ENCODE measurements around the gene PGM3.
"Not testable (repeated sequence)": the region's sequence is repeated elsewhere in the genome, so short reads cannot be mapped to it uniquely, and the experiment has no call there.

The PGM3 gene, protein sequence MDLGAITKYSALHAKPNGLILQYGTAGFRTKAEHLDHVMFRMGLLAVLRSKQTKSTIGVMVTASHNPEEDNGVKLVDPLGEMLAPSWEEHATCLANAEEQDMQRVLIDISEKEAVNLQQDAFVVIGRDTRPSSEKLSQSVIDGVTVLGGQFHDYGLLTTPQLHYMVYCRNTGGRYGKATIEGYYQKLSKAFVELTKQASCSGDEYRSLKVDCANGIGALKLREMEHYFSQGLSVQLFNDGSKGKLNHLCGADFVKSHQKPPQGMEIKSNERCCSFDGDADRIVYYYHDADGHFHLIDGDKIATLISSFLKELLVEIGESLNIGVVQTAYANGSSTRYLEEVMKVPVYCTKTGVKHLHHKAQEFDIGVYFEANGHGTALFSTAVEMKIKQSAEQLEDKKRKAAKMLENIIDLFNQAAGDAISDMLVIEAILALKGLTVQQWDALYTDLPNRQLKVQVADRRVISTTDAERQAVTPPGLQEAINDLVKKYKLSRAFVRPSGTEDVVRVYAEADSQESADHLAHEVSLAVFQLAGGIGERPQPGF

DNA sequence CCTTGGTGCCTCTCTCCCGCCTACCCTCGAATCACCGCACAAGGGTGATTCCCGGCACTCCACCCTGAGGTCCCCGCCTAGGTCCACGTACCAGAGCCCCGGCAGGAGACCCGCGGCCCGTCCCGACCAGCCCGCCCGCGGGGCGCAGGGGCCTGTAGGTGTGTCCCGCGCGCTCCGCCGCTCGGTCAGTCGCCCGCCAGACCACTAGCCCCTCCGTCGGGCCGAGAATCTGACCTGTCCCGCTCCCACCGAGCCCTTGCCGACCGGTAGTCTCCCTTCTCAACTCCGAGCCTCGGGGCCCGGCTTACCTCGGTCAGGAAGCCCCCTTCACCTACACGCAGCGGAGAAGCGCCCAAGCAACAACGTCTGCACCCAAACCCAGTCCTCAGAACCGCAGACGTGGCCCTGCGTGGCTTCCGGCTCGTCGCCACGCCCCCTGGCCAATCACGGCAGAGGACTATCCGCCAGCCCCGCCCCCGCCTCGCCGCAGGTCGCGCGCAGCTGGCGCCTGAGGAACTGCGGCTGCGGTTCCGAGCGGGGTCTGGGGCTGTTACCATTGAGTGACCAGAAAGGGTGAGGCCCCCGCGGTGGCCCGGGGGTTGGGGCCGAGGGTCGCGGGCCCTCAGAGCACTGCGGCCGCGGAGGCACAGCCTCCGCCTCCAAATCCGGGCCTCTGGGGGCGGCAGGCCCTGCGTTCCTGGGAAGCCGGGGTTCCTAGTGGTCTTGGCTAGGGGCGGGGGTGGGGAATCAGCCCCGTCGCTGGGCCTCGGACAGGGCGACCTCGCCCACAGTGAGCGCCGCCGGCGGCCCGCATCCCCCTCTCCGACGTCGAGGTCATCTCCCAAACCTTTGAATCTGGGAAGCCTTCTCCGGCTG is at the start of gene PGM3, which contains the start of gene RWDD2A:
Gene PGM3 (minus strand): TSS at position 395 of the 876 bp plus-strand sequence. CDS start 2,253 bp downstream, outside the sequence.
Gene RWDD2A (plus strand): TSS at position 487 of the 876 bp plus-strand sequence. CDS start 1,095 bp downstream, outside the sequence.
- DNase-seq, result peak; percentile 73 to 85 (median 80)

DNA sequence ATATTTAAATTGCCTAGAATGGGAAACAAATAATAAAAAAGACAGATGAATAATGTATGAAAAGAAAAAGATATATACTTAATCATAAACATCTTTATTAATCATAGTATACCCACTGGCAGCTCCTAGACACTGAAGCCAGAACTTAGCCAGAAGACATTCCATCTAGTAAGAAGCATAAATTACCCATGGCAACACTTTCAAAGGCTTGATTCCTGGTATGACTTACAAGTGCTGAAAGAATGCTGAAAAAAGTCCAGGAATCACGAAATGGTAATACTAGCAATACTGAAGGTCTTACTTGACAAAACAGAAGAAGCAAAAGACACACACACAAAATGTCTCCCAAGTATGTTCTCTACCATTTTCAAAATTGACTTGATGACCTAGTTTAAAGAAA is 38.1 kb upstream of the PGM3 start:
- no peak for DNase-seq

DNA sequence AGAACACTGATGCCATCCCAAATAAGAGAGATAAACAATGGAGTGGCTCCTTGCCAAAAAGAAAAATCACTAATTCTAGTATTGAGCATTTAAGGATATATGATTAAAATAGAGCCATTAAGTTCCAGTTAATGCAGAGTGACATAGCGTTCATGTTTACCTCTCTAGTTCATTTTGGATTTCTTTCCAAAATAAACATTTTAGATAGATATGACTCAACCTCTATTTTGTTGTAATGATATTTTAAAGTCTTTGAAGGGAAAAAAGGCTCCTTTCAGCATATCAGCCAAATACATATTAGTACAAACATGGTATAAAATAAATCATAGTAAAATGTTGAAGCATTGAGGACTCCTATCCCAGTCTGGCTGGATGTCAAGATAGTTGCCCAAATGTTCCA is 33.5 kb upstream of the PGM3 start:
- DNase-seq, result no peak

DNA sequence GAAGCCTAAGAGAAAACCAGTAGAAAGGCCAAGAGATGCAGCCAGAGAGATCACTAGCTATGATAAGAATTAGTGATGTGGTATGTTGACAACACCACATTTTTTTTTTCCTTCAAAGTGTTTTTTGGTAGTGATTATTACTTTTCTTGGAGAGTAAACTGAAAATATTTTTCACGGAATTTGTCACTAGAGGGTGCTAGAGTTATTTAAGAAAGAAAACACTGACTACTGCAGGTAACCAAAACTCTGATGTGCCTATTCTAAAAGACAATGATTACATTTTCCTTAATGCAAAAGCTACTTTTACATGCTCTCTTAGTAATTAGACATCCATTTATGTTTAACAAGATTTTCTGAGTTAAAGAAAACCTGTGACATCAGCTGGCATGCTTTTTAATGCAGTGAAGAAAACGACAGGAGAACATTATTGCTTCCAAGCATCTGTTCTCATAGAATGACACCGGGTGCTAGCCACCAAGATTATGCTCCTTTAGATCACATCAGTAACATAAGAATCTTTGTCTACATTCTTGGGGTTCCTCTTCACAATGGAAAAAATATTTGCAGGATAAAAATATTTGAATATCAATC is 28.9 kb upstream of the PGM3 start:
- DNase-seq, result no peak

DNA sequence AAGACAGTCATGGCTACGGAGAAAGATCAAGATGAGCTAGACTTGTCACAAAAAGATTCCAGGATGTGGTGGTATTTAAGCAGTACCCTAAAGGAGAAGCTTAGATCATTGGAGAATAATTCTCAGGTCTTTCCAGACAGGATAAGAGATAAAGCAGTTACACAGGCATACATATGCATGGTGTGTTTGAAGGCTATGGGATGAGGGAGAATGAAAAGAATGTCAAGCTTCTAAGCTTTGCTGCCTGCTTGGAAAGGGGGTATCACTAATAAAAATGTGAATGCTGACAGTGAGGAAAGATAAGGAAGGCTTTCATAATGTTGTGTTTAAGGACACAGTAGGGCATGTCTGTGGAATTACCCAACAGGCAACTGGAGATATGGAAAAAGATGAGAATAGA is 28.2 kb upstream of the PGM3 start:
- no peak for DNase-seq

DNA sequence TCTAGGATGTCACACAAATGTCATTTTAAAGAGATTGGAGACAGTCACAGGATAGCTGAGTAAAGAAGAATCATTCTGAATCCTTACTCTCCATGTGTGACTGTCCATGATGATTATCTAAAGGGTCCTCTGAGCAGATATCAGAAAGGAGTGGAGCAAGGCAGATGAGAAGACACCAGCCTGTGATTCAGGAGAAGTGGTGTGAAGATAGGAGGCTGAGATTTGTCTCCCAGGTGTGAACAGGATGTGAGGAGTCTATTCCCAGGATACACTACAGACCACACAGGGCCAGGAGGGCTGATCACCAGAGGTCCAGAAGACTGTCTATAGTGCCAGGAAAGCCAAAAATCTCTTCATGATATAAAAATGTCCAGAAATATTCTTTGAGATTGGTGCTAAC is 27.1 kb upstream of the PGM3 start:
- DNase-seq, result no peak

DNA sequence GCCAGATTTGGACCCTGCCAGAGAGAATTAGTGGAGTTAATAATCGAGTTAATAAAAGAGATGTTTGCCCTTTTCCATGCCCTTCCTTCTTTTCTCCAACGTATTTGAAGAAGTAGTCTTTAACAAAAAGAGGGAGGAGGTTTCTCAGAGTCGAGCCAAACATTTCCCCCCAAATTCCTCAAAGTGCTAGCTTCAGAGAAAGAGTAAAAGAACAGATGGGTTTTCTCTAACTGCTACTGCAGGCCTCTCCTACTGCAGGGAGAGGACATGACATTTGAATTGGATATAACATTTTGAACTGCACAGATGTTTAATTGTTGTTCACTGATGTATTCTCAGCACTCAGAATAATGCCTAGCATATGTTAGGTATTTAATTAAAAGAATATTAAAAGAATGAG is 25.6 kb upstream of the PGM3 start:
- DNase-seq, result no peak

DNA sequence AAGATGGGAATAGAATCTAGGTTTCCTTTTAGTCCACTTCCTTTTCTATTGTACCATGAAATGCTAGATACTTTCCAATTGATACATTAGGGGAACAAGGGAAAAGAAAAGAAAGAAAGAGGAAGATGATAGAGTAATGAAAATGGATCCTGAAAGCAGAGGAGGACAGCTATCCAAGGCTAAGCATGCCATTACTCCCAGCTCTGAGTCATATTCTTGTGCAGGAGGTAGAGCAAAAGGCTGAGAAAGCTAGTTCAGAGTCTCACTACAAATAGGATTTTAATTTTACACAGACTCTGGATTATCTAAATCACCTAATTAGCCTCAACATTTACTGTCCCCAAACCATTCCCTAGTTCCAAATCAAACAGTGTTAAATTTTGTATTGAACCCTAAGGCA is 23.7 kb upstream of the PGM3 start:
- DNase-seq, result no peak

DNA sequence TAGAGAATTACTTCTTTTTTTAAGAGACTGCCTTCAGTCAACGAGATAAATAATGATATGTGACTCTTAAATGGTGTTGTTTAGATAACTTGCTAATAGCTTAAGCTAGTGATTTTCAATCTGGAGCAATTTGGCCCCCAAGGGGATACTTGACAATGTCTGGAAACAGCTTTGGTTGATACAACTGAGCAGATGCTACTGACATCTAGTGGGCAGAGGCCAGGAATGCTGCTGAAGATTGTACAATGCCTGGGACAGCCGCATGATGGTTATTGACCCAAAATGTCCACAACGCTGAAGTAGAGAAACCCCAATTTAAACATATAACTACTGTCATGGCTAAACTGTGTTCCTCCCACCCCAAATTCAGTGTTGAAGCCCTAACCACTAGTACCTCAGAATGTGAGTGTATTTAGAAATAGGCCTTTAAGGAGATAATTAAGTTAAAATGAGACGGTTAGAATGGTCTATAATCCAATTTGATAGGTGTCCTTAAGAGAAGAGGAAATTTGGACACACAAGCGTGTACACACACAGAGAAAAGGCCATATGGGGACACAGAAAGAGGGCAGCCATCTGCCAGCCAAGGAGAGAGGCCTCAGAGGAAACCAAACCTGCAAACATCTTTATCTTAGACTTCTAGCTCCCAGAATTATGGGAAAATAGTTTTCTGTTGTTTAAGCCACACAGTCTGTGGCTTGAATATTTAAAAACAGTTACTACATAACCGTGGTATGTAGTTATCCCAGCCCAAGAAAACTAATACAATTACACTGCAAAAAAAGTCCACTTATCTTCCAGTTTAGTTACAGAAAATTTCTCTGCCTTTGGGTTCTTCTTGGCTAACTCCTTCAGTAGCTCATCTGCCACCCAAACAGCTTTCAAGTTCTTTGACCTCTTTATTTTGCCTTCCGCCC is 22.3 kb upstream of the PGM3 start:
- peak in 2 of 4 experiments; percentile 4 to 22 for DNase-seq

DNA sequence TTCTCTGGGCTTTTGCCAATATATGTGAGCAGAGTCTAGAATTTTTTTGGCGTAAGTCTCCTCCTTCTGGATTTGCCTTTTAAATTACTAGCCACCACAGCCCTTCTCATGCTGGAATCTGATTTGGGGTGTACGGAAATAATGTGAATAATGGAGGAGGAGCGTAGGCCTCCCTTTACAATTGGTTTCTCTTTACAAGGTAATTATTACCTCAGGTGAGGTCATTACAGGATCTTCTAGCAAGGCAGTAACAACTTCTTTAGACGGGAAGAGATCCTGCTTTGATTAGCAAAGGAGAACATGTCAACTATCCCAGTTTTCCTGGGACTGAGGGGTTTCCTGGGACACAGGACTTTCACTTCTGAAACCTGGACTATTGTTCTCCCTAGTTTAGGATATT is 9.0 kb upstream of the PGM3 start:
- no peak for DNase-seq

DNA sequence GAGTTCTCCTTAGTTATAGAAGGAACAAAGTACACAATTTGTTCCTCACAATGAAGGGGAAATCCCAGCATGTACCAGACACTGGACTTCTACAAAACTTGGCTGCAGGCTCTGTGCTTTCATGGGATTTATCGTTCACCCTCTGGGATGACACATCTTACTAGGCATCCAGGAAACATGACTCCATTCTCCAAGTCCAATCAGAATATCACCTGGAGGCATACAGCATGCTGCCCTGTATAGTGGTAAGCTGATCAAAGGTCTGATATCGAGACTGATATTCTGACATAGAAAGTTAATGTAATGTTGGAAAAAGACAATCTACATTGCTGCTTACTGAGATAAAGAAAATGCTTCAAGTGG is 6.8 kb upstream of the PGM3 start:
- no peak for DNase-seq

DNA sequence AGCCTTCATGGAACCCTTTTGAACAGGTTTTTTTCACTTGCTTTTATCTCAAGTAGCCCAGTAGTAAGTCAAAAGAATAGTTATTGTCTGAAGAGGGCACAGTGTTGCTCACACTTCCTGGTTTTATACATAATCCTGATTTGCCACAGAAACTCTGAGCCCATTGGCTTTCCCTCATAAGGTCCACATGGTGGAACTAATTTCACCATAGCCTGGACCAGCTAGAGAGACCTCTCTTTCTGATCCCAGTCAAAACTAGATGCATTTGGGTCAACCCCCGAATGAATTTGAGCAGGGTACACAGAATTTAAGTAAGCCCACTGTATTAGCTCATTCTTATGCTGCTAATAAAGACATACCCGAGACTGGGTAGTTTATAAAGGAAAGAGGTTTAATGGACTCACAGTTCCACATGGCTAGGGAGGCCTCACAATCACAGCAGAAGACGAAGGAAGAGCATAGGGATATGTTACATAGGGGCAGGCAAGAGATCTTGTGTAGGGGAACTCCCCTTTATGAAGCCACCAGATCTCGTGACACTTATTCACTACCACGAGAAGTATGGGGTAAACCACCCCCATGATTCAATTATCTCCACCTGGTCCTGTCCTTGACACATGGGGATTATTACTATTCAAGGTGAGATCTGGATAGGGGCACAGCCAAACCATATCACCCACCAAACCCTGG is 6.3 kb upstream of the PGM3 start:
- no peak for DNase-seq

DNA sequence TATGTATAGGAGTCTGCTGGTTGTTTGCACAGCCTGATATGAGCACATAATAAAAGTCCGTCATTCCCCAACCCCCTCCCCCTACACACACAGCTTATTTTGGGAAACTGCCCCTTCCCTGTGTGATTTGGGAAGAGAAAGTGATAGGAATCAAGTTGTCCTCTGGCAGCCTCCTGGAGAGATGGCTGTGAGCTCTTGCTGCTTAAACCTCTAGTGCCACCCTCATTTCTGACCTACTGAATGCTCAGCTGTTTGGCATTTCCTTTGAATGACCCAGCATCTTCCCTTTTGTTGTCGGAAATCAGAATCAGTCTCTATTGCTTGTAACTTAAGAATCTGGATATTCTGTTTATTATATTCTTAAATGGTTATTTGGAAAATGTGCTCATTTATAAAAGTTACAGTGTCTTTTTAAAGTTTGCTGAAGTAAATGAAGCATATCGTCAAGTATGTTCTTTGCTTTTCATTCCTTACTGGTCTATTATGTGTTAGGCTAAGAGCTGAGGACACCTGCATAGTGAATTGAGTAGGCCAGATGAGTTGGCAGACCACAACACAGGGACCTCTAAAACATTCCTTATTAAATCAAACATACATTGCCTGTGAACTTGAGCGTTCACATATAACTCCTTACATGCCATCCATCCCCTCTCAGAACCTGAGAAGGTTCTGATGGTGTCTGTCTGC is 5.6 kb upstream of the PGM3 start:
- DNase-seq, result no peak

DNA sequence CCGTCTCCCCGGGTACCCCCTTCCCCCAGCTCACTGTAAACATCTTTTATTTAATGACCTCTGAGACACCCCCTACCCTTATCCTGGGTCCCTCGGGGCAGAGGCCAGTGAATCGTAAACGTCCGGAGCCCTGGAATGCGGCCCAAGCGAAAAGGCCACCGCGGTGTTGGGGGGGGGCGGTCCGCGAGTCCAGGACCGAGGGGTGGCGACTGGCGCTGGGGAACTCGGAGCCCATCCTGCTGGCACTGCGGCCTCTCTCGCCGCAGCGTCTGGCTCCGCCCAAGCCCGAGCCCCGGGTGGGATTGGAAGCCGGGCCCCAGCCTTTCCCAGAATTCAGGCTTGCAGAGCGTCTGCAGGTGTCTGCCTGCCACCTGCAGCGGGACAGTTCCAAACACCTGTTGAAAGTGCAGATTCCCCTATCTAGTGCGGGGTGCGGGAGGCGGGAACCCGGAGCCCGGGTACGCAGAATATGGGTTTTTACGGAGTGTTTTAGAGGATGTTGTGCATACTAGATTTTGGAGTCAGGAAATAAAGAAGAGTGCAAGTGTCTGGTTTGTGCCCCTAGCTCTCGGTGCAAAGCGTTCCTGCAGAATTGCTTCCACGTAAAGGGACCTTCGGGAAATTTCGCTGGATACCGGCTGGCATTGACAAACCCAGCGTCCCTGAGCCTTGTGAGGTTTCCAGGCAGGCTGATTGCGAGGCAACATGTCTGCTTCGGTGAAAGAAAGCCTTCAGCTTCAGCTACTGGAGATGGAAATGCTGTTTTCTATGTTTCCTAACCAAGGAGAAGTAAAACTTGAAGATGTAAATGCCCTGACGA is 892 bp upstream of the PGM3 start:
- no peak for DNase-seq

DNA sequence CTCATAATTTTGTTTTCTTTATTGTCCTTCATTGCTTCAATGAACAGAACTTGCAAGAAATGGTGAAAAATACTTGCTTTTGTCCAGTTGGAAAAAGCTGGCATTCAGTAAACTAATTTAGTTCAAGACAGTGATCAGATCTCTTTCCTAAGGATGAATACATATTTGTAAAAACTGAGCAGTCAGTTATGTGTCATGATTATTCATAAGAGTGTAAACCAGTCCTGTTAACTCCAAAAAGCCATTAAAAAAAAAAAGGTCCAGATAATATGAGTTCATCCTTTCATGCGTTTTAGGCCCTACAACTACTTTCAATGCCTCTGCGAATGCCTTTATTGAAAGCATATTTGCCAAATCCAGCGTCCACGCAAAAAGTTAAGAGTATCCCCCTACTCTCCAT is 609 bp downstream of the PGM3 start:
- DNase-seq, result no peak

DNA sequence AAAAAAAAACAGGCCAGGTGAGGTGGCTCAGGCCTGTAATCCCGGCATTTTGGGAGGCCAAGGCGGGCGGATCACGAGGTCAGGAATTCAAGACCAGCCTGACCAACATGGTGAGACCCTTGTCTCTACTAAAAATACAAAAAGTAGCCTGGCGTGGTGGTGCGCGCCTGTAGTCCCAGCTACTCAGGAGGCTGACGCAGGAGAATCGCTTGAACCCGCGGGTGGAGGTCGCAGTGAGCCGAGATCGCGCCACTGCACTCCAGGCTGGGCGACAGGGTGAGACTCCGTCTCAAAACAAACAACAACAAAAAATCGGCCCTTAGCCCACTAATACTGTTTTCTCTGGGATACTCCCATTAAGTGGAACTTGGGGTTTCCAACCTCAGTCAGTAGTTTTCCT is 1.1 kb downstream of the PGM3 start:
- not testable (repeated sequence) for DNase-seq

DNA sequence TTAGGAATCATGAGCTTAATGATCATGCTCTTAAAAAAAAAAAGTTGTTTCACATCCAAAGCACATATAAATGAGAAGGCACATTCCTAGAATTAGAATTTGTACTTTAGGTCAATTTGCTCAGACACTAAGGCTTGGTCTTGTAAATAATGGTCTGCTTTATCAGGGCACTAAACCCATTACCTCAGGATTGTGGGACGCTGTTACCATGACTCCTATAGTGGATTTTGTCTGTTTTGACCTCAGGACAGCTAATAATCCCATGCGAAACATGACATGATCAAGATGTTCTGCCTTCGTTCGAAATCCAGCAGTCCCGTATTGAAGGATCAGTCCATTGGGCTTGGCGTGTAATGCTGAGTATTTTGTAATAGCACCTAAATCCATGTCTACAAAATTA is 2.4 kb downstream of the PGM3 start:
- no peak for DNase-seq

DNA sequence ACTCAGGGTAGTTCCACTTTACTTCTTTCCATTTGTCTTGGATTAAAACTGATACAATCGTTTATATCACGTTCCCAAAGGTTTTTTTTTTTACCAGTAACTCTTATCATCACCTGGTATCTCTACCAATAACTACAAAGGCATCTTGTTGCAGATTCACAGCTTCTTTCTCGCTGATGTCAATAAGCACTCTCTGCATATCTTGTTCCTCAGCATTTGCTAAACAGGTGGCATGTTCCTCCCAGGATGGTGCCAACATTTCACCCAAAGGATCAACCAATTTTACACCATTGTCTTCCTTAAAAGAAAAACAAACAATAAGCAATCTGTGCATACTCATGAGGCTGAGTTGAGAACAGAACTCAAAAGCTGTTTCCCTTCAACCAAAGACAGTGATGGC is 4.6 kb downstream of the PGM3 start:
- no peak for DNase-seq

DNA sequence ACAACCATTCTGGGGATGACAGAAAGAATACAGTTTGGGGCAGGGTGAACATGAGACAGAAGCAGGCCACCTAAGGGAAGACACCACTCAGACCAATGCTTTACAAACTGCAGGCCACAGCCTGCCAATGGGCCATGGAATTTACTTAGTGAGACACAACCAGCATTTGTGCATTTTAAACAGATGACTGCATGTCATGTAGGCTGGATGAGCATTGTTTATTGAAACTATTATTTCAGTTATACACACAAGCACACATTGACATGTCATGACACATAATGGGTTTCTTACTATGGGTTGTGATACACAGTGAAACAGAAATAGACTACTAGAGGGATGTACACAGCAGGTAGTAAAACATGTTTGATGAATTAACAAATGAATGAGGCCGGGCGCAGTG is 8.0 kb downstream of the PGM3 start:
- DNase-seq, result no peak

All from activated CD4-positive, CD25-positive, alpha-beta regulatory T cell (primary cell).